ENCODE results near the gene PARP6. TPM values are rescaled to one million over a fixed set of nuclear protein-coding genes. Genes with fewer than 3 reads are reported as not detected.
"Not testable (repeated sequence)": the region's sequence is repeated elsewhere in the genome, so short reads cannot be mapped to it uniquely, and the experiment has no call there.

Gene PARP6
- total RNA-seq, 1 donor from 2014 or later, result 16.0 TPM

DNA sequence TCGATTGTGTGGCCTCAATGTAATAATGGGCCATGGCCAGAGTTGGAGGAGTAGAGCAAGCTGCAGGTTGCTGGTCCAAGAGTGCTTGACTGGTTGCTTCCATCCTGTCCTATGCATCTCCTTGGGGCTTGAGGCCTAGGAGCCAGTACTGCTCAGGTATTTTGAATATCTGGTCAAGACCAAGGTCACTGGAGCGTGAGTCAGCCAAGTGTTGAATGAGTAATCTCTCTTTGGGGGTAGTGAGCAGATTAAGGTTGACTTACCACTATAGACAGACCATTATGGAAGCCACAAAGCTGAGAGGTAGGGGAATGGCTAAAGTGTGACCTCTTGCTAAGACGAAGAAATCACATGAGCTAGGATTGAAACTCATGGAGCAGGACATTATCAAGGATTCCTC is 9.4 kb upstream of the PARP6 start:
- DNase-seq (ENCODE audit: low read depth), result no peak
- TF ChIP-seq, protein P1, sequence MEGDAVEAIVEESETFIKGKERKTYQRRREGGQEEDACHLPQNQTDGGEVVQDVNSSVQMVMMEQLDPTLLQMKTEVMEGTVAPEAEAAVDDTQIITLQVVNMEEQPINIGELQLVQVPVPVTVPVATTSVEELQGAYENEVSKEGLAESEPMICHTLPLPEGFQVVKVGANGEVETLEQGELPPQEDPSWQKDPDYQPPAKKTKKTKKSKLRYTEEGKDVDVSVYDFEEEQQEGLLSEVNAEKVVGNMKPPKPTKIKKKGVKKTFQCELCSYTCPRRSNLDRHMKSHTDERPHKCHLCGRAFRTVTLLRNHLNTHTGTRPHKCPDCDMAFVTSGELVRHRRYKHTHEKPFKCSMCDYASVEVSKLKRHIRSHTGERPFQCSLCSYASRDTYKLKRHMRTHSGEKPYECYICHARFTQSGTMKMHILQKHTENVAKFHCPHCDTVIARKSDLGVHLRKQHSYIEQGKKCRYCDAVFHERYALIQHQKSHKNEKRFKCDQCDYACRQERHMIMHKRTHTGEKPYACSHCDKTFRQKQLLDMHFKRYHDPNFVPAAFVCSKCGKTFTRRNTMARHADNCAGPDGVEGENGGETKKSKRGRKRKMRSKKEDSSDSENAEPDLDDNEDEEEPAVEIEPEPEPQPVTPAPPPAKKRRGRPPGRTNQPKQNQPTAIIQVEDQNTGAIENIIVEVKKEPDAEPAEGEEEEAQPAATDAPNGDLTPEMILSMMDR (conservative IDR thresholded peaks at IDR 0.05; ENCODE audit: low read depth, low read length), result no peak
- no peak overlapping the region for H3K4me3 ChIP-seq (ENCODE audit: low read depth, low read length)

DNA sequence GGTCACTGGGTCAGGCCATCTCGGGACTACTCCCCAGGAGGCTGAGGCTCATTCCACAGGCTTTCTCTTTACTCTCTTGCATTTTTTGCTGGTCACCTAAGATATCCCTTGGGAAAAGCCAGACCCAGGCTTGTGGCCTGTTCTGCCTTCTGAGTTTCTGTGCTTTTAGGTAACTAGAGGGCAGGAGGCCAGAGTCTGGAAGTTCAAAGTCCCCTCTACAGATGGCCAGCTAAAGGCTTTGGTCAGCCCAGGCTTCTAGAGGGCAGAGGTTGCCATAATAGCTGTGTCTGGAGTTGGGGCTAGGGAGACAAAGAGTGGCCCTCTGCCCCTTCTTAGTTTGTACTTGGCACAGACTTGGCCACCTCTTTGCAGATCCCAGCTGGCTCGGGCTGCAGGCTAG is 8.4 kb upstream of the PARP6 start:
- H3K4me3 ChIP-seq (ENCODE audit: low read depth, low read length), result no peak overlapping the region
- no peak for DNase-seq (ENCODE audit: low read depth)
- TF ChIP-seq, protein P1 (conservative IDR thresholded peaks at IDR 0.05; ENCODE audit: low read depth, low read length), result no peak

DNA sequence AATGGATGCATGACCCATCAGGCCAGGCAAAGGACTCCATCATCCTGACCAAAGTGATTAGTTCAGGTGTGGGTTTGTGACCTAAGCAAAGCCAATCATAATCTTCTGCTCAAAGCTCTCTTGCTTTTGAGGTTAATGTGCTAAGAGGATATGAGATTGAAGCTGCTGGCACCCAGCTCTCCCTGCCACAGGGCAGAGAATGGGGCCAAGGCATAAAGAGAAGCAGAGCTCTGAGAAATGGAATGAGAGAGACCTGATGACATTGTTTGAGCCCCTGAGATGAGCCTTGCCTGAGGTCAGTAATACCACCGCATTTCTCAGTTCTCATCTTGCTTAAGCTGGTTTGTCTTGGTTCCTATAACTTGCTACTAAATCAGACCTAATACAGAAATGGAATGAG is 6.4 kb upstream of the PARP6 start:
- no peak overlapping the region for H3K4me3 ChIP-seq (ENCODE audit: low read depth, low read length)
- DNase-seq (ENCODE audit: low read depth), result no peak
- TF ChIP-seq, protein P1 (conservative IDR thresholded peaks at IDR 0.05; ENCODE audit: low read depth, low read length), result no peak

DNA sequence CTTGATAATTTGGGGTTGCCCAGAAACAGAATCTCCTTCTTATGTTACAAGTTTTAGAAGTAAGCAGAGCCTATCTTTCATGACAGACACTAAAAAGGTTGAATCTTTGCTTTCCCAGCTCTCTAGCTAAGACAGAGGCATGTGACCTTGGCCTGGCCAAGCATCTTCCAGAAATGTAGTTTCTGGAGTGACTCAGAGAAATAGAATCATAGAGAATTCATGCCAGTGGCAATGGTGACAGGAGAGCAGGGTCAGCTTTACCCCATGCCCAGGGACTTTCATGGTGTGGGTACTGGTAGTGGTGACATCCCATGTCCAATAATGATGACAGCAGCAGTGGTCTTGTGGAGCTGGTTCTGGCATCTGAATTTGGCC is 4.0 kb upstream of the PARP6 start:
- TF ChIP-seq, protein P1 (conservative IDR thresholded peaks at IDR 0.05; ENCODE audit: low read depth, low read length), result no peak
- no peak for DNase-seq (ENCODE audit: low read depth)
- H3K4me3 ChIP-seq (ENCODE audit: low read depth, low read length), result no peak overlapping the region

DNA sequence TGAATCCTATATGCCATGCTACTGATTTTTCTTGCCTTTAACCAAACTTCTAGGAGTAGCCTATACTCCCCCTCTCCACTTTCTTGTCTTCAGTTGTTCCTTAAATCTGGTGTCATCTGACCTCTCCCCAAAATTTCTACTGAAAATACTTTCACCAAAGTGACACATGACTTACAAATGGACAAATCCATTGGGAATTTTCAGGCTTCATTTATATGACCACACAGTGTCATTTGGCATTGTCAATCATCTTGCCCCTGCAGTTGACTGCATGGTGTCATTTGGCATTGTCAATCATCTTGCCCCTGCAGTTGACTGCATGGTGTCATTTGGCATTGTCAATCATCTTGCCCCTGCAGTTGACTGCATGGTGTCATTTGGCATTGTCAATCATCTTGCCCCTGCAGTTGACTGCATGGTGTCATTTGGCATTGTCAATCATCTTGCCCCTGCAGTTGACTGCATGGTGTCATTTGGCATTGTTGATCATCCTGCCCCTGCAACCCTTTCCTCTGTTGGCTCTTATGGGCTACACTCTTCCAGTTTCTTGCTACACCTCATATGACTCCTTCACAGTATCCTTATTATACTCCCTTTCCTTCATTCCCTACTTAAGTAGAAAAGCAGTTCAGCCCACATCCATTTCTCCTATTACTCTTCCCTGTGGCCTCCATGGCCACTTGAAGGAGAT is 3.4 kb upstream of the PARP6 start:
- DNase-seq (ENCODE audit: low read depth); H3K4me3 ChIP-seq (ENCODE audit: low read depth, low read length): not testable (repeated sequence)

DNA sequence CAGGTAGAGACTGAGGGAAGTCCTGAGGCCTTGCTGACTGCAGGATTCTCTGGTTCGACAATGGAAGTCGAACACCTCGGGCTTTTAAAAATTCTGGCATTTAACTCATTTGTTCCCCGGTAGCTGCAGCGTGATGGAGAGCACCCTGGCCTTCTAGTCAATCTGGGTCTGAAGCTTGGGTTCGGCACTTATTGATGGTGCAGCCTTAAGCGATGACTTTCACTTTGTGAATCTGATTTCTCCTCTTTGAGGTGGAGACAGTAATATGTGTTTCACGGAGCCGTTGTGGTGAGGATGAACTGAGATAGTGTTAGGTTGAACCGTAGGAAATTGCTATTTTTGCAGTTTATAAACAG is 621 bp upstream of the PARP6 start:
- no peak for DNase-seq (ENCODE audit: low read depth)
- peak overlapping the region; percentile 48 for H3K4me3 ChIP-seq (ENCODE audit: low read depth, low read length)
- TF ChIP-seq, protein P1 (conservative IDR thresholded peaks at IDR 0.05; ENCODE audit: low read depth, low read length), result no peak

DNA sequence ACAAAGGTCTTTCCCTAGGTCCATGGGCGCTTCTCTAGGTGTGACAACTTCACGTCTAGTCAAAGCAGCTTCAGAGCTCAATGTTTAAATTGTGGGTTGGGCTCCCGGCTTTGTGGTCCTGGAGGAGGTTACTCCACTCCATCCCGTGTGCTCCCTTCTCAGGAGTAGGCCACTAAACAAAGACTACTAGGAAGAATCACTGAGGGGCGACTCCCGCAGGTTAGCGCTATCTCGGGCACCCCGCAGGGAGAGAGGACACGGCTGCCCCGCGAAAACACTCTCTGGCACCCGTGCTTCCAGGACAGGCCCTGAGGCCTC is 500 bp downstream of the PARP6 start:
- DNase-seq (ENCODE audit: low read depth), result no peak
- TF ChIP-seq, protein P1 (conservative IDR thresholded peaks at IDR 0.05; ENCODE audit: low read depth, low read length), result no peak
- H3K4me3 ChIP-seq (ENCODE audit: low read depth, low read length), result peak overlapping the region; percentile 96

Data from epithelial cell of proximal tubule (primary cell).